SK-N-SH treated with all-trans-retinoic acid at 6 μM for 48 hours (cell line): Measurements from ENCODE around the gene PCDH9.

Experiments used
- ATAC-seq: fragments of 200-7000 bp; cut with Tn5 transposase; 3 replicates; pipeline ENCODE4 v1.9.1; 2020; ENCODE audit warnings: mild to moderate bottlenecking, moderate library complexity
- ARNTL ChIP-seq: fragments of 450-650 bp; formaldehyde crosslinking; IDR thresholded peaks from 2 replicates; pipeline ENCODE4 v1.5.0; 2020; ENCODE audit warnings: low read depth, mild to moderate bottlenecking, moderate library complexity, borderline replicate concordance
- BACH2 ChIP-seq: fragments of 250-450 bp; sonication (Bioruptor Pico); IDR thresholded peaks from 2 replicates; pipeline ENCODE4 v1.9.0; 2021; ENCODE audit warnings: mild to moderate bottlenecking, borderline replicate concordance
- CREB5 ChIP-seq: fragments of 250-450 bp; sonication (Bioruptor Pico); IDR thresholded peaks from 2 replicates; pipeline ENCODE4 v1.5.1; 2020; ENCODE audit warnings: low read depth, mild to moderate bottlenecking, moderate library complexity
- CSDC2 ChIP-seq: fragments of 250-450 bp; sonication (Bioruptor Pico); IDR thresholded peaks from 2 replicates; pipeline ENCODE4 v1.5.0; 2020; ENCODE audit warnings: mild to moderate bottlenecking, moderate library complexity
- GLIS3 ChIP-seq: fragments of 250-450 bp; sonication (Bioruptor Pico); IDR thresholded peaks from 2 replicates; pipeline ENCODE4 v1.5.0; 2020; ENCODE audit warnings: mild to moderate bottlenecking, moderate library complexity
- ISL1 ChIP-seq: fragments of 250-450 bp; sonication (Bioruptor Pico); IDR thresholded peaks from 2 replicates; pipeline ENCODE4 v2.1.2; 2022; ENCODE audit warnings: mild to moderate bottlenecking, moderate library complexity
- OSR1 ChIP-seq: fragments of 250-450 bp; sonication (Bioruptor Pico); IDR thresholded peaks from 2 replicates; pipeline ENCODE4 v1.8.0; 2022; ENCODE audit warnings: moderate library complexity, mild to moderate bottlenecking, inconsistent platforms
- POU6F1 ChIP-seq: fragments of 250-450 bp; sonication (Bioruptor Pico); IDR thresholded peaks from 2 replicates; pipeline ENCODE4 v1.8.0; 2021; ENCODE audit warnings: low read depth, mild to moderate bottlenecking, moderate library complexity, borderline replicate concordance
- RARB ChIP-seq: fragments of 250-450 bp; sonication (Bioruptor Pico); IDR thresholded peaks from 2 replicates; pipeline ENCODE4 v1.8.0; 2021; ENCODE audit warnings: mild to moderate bottlenecking, moderate library complexity
- SNAI2 ChIP-seq: fragments of 250-450 bp; sonication (Bioruptor Pico); IDR thresholded peaks from 2 replicates; pipeline ENCODE4 v1.5.0; 2020; ENCODE audit warnings: mild to moderate bottlenecking, moderate library complexity
- TOX ChIP-seq: fragments of 250-450 bp; sonication (Bioruptor Pico); IDR thresholded peaks from 2 replicates; pipeline ENCODE4 v1.8.0; 2021; ENCODE audit warnings: mild to moderate bottlenecking, moderate library complexity, borderline replicate concordance
- TSHZ2 ChIP-seq: fragments of 250-450 bp; sonication (Bioruptor Pico); IDR thresholded peaks from 2 replicates; pipeline ENCODE4 v1.5.0; 2020; ENCODE audit warnings: mild to moderate bottlenecking, moderate library complexity
- ZC3H10 ChIP-seq: fragments of 250-450 bp; sonication (Bioruptor Pico); IDR thresholded peaks from 2 replicates; pipeline ENCODE4 v1.5.1; 2021; ENCODE audit warnings: mild to moderate bottlenecking, moderate library complexity
- ZFP3 ChIP-seq: fragments of 250-450 bp; sonication (Bioruptor Pico); IDR thresholded peaks from 2 replicates; pipeline ENCODE4 v1.5.0; 2020; ENCODE audit warnings: mild to moderate bottlenecking, moderate library complexity
- ZFP30 ChIP-seq: fragments of 450-650 bp; formaldehyde crosslinking; IDR thresholded peaks from 2 replicates; pipeline ENCODE4 v1.5.0; 2022; ENCODE audit warnings: mild to moderate bottlenecking, moderate library complexity
- ZNF70 ChIP-seq: fragments of 450-650 bp; formaldehyde crosslinking; IDR thresholded peaks from 2 replicates; pipeline ENCODE4 v1.5.0; 2020; ENCODE audit warnings: mild to moderate bottlenecking, moderate library complexity
- ZNF8 ChIP-seq: fragments of 450-650 bp; formaldehyde crosslinking; IDR thresholded peaks from 2 replicates; pipeline ENCODE4 v1.5.0; 2020; ENCODE audit warnings: mild to moderate bottlenecking, moderate library complexity

Gene PCDH9

GRCh38 chr13:66322193-66322740 lies 907.9 kb downstream of the PCDH9 start:
- no peak for TF ChIP-seq TSHZ2
- ATAC-seq = no peak

DNA sequence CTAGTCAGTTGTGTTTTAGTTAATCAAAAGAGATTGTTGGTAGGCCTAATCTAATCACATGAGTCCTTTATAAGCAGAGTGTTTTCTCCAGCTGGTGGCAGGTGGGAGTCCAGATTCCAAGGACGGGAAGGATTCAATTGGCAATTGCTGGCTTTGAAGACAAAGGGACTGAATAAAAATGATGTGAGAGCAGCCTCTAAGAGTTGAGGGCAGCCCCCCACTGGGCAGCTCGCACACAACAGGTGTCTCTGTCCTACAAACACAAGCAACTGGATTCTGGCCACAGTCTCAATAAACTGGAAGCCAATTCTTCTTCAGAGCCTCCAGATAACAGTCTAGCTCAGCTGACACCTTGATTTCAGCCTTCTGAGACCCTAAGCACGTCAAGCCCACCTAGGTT lies 915.2 kb downstream of the PCDH9 start:
- no peak for TF ChIP-seq RARB
- no peak for TF ChIP-seq ZNF8 (CRISPR knock-in tag)
- TF ChIP-seq ZFP30 (CRISPR knock-in tag) = no peak
- TF ChIP-seq BACH2 (CRISPR knock-in tag) = no peak
- no peak for TF ChIP-seq POU6F1 (CRISPR knock-in tag)
- no peak for TF ChIP-seq TOX
- TF ChIP-seq ZNF70 (CRISPR knock-in tag) = no peak
- no peak for TF ChIP-seq ZC3H10 (CRISPR knock-in tag)
- no peak for TF ChIP-seq ARNTL (CRISPR knock-in tag)
- no peak for ATAC-seq

GRCh38 chr13:66313413-66313812 lies 916.7 kb downstream of the PCDH9 start:
- TF ChIP-seq ZFP3 (CRISPR knock-in tag) (no peak), ZFP30 (CRISPR knock-in tag) (no peak), GLIS3 (CRISPR knock-in tag) (no peak), ZNF70 (CRISPR knock-in tag) (no peak), SNAI2 (CRISPR knock-in tag) (no peak), RARB (no peak), ZNF8 (CRISPR knock-in tag) (no peak), POU6F1 (CRISPR knock-in tag) (no peak), OSR1 (no peak), CREB5 (CRISPR knock-in tag) (no peak)
- no peak for ATAC-seq

DNA sequence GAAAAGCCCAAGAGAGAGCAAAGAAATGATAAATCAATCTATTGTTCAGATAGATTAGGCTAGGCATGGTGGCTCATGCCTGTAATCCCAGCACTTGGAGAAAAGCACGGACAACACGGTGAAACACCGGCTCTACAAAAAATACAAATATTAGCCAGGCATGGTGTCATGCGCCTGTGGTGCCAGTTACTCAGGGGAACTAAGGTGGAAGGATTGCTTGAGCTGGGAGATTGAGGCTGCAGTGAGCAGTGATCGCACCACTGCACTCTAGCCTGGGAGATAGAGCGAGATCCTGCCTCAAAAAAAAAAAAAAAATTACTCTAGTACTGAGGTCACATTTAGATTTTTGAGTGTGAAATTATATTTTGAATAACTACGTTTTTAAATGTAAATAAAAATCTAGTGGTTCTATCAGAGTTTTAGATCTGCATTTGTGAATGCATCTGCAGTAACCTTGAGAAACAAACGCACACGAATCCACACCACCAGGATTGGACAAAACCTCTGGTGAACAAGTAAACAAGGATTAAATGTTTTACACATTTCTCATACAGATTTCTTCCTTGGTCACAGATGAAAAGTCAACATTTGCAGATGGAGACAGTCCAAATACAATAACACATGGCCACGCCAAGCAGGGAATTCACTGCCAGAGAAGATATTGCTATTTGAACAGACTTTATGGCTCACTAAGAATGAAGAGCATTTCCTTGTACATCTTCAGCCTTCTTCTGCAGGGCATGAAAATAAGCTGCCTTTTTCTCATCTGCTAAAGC lies 917.6 kb downstream of the PCDH9 start:
- TF ChIP-seq ZC3H10 (CRISPR knock-in tag) (no peak), ARNTL (CRISPR knock-in tag) (no peak), CSDC2 (CRISPR knock-in tag) (no peak), OSR1 (no peak)
- no peak for ATAC-seq

DNA sequence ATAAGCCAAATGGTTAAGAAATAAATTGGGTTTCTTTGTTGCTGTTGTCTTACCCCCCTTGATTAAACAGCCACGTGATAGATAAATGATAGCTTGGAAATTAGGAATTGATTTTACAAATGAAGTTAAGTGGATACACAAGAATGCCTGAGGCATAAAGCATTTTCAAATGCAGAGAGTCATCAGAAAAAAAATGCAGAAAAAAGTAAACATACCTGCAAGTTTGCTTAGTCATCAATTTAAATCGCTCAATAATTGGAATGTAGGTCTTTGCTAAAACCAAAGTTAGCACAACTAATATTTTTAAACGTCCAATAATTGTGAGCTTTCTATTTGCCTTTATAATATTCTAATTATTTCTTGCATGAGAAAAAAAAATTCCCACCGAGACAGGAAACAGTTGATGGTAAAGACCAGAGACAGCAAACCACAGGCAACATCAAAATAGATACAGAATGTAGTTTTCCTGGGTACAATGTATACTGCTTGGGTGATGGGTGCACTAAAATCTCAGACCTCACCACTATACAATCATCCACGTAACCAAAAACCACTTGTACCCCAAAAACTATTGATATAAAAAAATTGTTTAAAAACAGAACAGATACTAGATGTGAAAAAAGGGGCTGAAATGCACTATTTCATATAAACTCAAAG lies 924.0 kb downstream of the PCDH9 start:
- no peak for ATAC-seq
- TF ChIP-seq ISL1 (no peak), ZC3H10 (CRISPR knock-in tag) (no peak), RARB (no peak), ZNF70 (CRISPR knock-in tag) (no peak), ZNF8 (CRISPR knock-in tag) (no peak), ZFP30 (CRISPR knock-in tag) (no peak), POU6F1 (CRISPR knock-in tag) (no peak)
